ENCODE results near the gene MPEG1.

Gene MPEG1

DNA sequence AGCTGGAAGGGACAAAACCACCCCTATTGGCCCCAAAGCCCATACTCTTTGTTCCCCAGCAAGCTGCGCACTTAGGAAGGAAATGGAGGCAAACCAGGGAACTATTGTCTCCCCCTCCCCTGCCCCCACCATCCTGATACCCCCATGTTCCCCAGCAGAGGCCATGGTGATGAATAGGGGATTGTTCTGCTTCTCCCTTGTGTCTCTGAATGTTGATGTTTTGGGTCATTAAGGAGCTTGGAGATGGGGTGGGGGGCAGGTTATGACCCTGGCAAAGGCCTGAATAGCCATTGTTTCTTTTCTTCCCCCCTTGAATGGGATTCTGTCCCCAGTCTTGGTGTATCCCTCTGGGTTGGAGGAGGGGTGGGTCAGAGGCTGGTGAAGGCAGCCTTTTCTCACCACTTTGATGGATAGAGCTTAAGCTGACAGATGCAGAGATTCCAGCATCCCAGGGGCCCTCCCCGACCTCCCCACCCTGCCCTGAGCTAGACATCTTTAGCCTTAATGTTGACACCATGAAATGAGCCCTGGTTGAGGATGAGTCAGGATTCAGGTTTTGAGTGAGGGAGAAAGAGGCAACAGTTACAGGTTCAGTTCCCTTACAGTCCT is 32.5 kb downstream of the MPEG1 start:
- H3K4me3 ChIP-seq (ENCODE audit: low read depth, low read length), result no peak overlapping the region
- DNase-seq (ENCODE audit: low read depth), result no peak
- TF ChIP-seq, protein P1, sequence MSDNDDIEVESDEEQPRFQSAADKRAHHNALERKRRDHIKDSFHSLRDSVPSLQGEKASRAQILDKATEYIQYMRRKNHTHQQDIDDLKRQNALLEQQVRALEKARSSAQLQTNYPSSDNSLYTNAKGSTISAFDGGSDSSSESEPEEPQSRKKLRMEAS (IDR thresholded peaks at IDR 0.05; ENCODE audit: low read depth, low read length), result no peak
- no peak for TF ChIP-seq MYC (IDR thresholded peaks at IDR 0.05; ENCODE audit: low read depth, low read length)
- TF ChIP-seq, protein P2, sequence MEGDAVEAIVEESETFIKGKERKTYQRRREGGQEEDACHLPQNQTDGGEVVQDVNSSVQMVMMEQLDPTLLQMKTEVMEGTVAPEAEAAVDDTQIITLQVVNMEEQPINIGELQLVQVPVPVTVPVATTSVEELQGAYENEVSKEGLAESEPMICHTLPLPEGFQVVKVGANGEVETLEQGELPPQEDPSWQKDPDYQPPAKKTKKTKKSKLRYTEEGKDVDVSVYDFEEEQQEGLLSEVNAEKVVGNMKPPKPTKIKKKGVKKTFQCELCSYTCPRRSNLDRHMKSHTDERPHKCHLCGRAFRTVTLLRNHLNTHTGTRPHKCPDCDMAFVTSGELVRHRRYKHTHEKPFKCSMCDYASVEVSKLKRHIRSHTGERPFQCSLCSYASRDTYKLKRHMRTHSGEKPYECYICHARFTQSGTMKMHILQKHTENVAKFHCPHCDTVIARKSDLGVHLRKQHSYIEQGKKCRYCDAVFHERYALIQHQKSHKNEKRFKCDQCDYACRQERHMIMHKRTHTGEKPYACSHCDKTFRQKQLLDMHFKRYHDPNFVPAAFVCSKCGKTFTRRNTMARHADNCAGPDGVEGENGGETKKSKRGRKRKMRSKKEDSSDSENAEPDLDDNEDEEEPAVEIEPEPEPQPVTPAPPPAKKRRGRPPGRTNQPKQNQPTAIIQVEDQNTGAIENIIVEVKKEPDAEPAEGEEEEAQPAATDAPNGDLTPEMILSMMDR (IDR thresholded peaks at IDR 0.05; ENCODE audit: low read depth, low read length), result no peak
- no peak for TF ChIP-seq POLR2A (IDR thresholded peaks at IDR 0.05; ENCODE audit: extremely low read depth, insufficient read length)

DNA sequence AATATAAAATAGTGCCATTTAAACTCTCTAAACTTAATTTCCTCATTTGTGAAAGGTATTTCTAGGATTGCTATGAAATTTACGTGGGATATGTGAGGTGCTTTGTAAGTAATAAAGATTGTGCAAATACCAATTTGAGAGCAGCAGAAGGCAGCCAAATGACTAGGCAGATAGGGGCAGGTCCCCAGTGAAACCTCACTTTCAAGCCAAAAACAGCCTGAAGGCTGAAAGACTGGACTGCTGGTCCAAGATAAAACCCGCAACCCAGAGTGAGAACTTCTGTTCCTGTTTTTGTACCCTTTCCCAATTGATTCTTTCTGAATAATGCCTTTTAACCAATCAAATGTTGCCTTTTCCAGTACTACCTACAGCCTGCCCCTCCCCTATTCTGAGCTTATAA is 33.6 kb downstream of the MPEG1 start:
- DNase-seq (ENCODE audit: low read depth), result no peak
- H3K4me3 ChIP-seq (ENCODE audit: low read depth, low read length), result no peak overlapping the region
- TF ChIP-seq MYC (IDR thresholded peaks at IDR 0.05; ENCODE audit: low read depth, low read length) (no peak), POLR2A (IDR thresholded peaks at IDR 0.05; ENCODE audit: extremely low read depth, insufficient read length) (no peak)
- TF ChIP-seq, protein P2 (IDR thresholded peaks at IDR 0.05; ENCODE audit: low read depth, low read length), result no peak
- TF ChIP-seq, protein P1 (IDR thresholded peaks at IDR 0.05; ENCODE audit: low read depth, low read length), result no peak

DNA sequence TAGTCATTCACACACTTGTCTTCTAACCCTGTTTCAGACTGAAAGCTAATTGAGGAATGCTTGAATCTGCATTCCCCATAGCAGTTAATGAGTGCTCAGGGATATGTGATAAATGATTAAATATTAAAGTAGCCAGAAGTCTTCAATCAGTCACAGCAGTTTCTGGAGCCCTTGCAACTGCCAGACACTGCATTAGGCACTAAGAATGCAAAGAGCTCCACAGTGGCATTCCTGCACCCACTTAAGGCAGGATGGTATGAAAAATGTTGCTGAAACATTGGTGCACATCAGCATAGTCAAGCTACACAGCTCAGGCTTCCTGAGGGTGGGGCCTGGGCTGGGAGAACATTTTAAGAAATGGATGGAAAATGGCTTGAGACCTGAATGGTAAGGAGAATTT is 34.3 kb downstream of the MPEG1 start:
- TF ChIP-seq POLR2A (IDR thresholded peaks at IDR 0.05; ENCODE audit: extremely low read depth, insufficient read length) (no peak), MYC (IDR thresholded peaks at IDR 0.05; ENCODE audit: low read depth, low read length) (no peak)
- TF ChIP-seq, protein P1 (IDR thresholded peaks at IDR 0.05; ENCODE audit: low read depth, low read length), result no peak
- TF ChIP-seq, protein P2 (IDR thresholded peaks at IDR 0.05; ENCODE audit: low read depth, low read length), result no peak
- DNase-seq (ENCODE audit: low read depth), result no peak
- H3K4me3 ChIP-seq (ENCODE audit: low read depth, low read length), result no peak overlapping the region

DNA sequence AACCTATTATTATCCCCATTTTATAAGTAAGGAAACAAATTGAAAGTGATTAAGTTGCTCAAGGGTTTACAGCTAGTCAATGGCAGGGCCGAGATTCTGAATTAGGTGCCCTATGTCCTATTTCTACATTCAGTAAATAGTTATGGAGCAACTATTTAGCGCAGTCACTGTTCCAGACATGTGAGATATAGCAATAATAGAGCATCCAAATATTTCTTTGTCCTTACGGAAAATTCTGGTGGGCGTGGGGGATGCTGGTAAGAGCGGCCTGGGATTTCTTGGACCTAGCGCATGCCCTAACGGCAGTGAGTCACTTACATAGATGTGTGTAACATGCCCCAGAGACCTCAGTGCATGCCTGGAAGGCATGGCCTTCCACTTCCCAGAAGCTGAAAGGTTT is 36.4 kb downstream of the MPEG1 start:
- TF ChIP-seq, protein P1 (IDR thresholded peaks at IDR 0.05; ENCODE audit: low read depth, low read length), result no peak
- TF ChIP-seq, protein P2 (IDR thresholded peaks at IDR 0.05; ENCODE audit: low read depth, low read length), result no peak
- TF ChIP-seq MYC (IDR thresholded peaks at IDR 0.05; ENCODE audit: low read depth, low read length), result no peak
- no peak for TF ChIP-seq POLR2A (IDR thresholded peaks at IDR 0.05; ENCODE audit: extremely low read depth, insufficient read length)

DNA sequence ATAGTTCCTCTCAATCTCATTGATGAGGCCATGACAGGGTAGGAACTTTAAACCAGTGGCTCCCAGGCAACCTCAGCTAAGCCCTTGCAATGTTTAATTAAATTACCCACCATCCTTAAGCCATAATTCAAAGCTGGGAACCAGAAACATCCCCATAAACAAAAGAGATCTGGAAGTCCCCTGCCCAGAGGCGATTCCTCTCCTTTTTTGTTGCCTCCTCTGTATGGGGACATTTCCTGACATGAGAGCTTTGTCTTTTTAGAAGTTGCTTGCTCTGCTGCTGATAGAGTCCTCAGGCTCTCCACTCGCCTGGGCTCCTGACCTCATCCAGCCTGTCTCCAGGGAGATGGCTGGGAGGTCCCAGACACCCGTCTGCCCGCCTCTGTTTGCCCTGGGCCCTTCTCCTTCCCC is 37.6 kb downstream of the MPEG1 start:
- H3K4me3 ChIP-seq (ENCODE audit: low read depth, low read length), result no peak overlapping the region
- TF ChIP-seq, protein P2 (IDR thresholded peaks at IDR 0.05; ENCODE audit: low read depth, low read length), result no peak
- TF ChIP-seq, protein P1 (IDR thresholded peaks at IDR 0.05; ENCODE audit: low read depth, low read length), result no peak
- TF ChIP-seq MYC (IDR thresholded peaks at IDR 0.05; ENCODE audit: low read depth, low read length) (no peak), POLR2A (IDR thresholded peaks at IDR 0.05; ENCODE audit: extremely low read depth, insufficient read length) (no peak)
- no peak for DNase-seq (ENCODE audit: low read depth)

More for the DNA sequence above, 36.4 kb downstream of the MPEG1 start:
- DNase-seq (ENCODE audit: low read depth), result no peak
- H3K4me3 ChIP-seq (ENCODE audit: low read depth, low read length), result no peak overlapping the region
